ENCODE measurements around the gene DDI2.

GRCh38 chr1:15654091-15654690, 36.9 kb downstream of the DDI2 start:
- no peak for TF ChIP-seq POLR2A (IDR thresholded peaks at IDR 0.05)
- TF ChIP-seq, protein P1, sequence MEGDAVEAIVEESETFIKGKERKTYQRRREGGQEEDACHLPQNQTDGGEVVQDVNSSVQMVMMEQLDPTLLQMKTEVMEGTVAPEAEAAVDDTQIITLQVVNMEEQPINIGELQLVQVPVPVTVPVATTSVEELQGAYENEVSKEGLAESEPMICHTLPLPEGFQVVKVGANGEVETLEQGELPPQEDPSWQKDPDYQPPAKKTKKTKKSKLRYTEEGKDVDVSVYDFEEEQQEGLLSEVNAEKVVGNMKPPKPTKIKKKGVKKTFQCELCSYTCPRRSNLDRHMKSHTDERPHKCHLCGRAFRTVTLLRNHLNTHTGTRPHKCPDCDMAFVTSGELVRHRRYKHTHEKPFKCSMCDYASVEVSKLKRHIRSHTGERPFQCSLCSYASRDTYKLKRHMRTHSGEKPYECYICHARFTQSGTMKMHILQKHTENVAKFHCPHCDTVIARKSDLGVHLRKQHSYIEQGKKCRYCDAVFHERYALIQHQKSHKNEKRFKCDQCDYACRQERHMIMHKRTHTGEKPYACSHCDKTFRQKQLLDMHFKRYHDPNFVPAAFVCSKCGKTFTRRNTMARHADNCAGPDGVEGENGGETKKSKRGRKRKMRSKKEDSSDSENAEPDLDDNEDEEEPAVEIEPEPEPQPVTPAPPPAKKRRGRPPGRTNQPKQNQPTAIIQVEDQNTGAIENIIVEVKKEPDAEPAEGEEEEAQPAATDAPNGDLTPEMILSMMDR (IDR thresholded peaks at IDR 0.05) = no peak
